Gastroesophageal sphincter (tissue), 4 donors: ENCODE results near the gene GDPD3. TPM values are rescaled to one million over a fixed set of nuclear protein-coding genes. Genes with fewer than 3 reads are reported as not detected.

ENCODE experiments used
- ATAC-seq: fragments of 150-250 bp; one replicate; pipeline ENCODE4 v1.9.1; 2016; ENCODE audit warnings: mild to moderate bottlenecking, moderate library complexity
- H3K27ac ChIP-seq, 4 donors: fragments of 200-600 bp; sonication (generic) in 3 of 4; 1 replicate in 3 of 4; 2 replicates in 1 of 4; pipeline ENCODE4 v1.5.1; 2016 to 2019
- H3K27me3 ChIP-seq: fragments of 200-600 bp; sonication (generic); one replicate; pipeline ENCODE4 v1.5.1; 2019
- H3K36me3 ChIP-seq, 2 donors: fragments of 200-600 bp; sonication (generic); one replicate each; pipeline ENCODE4 v1.5.1; 2019; ENCODE audit warnings: control low read depth in 1 of 2
- H3K4me1 ChIP-seq, 3 donors: fragments of 200-600 bp; sonication (generic); 1 replicate in 2 of 3; 2 replicates in 1 of 3; pipeline ENCODE4 v1.5.1; 2016 to 2019; ENCODE audit warnings: control low read depth in 2 of 3
- H3K4me3 ChIP-seq, 2 donors: fragments of 200-600 bp; sonication (generic); one replicate each; pipeline ENCODE4 v1.5.1; 2019; ENCODE audit warnings: mild to moderate bottlenecking in 1 of 2, moderate library complexity in 1 of 2
- H3K9me3 ChIP-seq, 3 donors: fragments of 200-600 bp; sonication (generic); one replicate each; pipeline ENCODE4 v1.5.1; 2017 to 2019; ENCODE audit warnings: control low read depth in 2 of 3
- CTCF ChIP-seq, 4 experiments: fragments of 200-600 bp in 2 of 4; fragments of 450-650 bp in 2 of 4; sonication (generic) in 1 of 4; IDR thresholded peaks; one replicate each; pipeline ENCODE4 v1.5.1; 2017 to 2019; ENCODE audit warnings: antibody characterized with exemption in 4 of 4, mild to moderate bottlenecking in 2 of 4, moderate library complexity in 2 of 4
- POLR2A ChIP-seq, 2 donors: fragments of 450-650 bp; IDR thresholded peaks; one replicate each; pipeline ENCODE4 v1.6.1; 2017; ENCODE audit warnings: antibody characterized with exemption in 2 of 2, mild to moderate bottlenecking in 2 of 2, moderate library complexity in 1 of 2
- WGBS, 2 donors: methylation state at CpG; one replicate each; pipeline ENCODE4 v1.1.5; 2018; ENCODE audit warnings: low coverage in 1 of 2; 5-methylcytosine and 5-hydroxymethylcytosine counted together
- total RNA-seq, 4 donors: library from RNA; depleted of rRNA; stranded (reverse); fragments of >200 nt; gene quantifications; one replicate each; pipeline ENCODE4 v1.1.0, GENCODE V29; 2016

Gene GDPD3
- total RNA-seq, 4 donors from 2014 or later, result 1.1 to 3.1 (median 1.9) TPM

DNA sequence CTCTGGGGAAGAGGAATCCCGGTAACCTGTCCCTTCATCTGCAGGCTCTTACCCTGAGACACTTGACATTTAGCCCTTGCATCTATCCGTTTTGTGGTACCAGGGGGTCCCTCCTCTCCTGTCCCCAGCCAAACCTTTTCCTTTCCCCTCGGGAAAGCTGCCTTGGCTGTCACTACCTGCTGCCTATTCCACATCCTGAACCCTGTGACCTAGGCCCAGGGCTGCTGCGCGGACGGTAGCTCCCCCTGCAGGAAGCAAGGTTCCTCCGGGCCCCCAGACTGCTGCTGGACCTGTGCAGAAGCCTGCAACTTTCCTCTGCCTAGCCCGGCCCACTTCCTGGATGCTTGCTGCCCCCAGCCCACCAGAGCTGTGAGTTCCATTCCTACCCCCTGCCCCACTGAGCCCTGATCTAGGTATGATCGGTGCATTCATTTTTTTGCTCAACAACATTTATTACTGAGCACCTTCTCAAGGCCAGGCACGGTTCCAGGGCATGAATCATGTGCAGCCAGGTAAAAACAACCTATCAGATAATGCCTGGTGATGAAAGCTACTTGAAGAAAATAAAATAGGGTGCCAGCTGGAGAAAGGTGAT is 58.3 kb downstream of the GDPD3 start:
- 31 to 33% methylated on average over 2 to 5 of the region's 10 CpGs for WGBS, 2 donors
- Histone ChIP-seq H3K27ac (no peak overlapping the region), H3K27me3 (no peaks in the 10 kb centered on the region), H3K36me3 (no peaks in the 10 kb centered on the region), H3K4me1 (peaks cover 0 to 28% (median 15%) of the 10 kb centered on the region in 3 donors), H3K4me3 (no peak overlapping the region), H3K9me3 (no peaks in the 10 kb centered on the region)
- no peak for ATAC-seq
- TF ChIP-seq CTCF (IDR thresholded peaks at IDR 0.05), result peak in 1 of 4 experiments; percentile 37
- TF ChIP-seq POLR2A (IDR thresholded peaks at IDR 0.05), result no peak

Other genes starting within 250 kb of the GDPD3 start
- 1 to 10 TPM in 3 of 4 donors, not detected in 1; 1.1 to 1.6 (median 1.1) TPM for gene SEZ6L2, start 214.0 kb downstream of the GDPD3 start, total RNA-seq
- under 1 TPM in 1 of 4 donors, not detected in 3; 0.42 TPM for gene ASPHD1, start 213.0 kb downstream of the GDPD3 start, total RNA-seq
- 10 to 100 TPM; 12.0 to 30.7 (median 20.1) TPM for gene KCTD13, start 187.3 kb downstream of the GDPD3 start, total RNA-seq
- gene TMEM219, start 151.5 kb downstream of the GDPD3 start, total RNA-seq, result 100 to 1,000 TPM in 2 of 4 donors, 10 to 100 TPM in 2; 89.1 to 131 (median 100) TPM
- gene TAOK2, start 139.7 kb downstream of the GDPD3 start, total RNA-seq, result 10 to 100 TPM; 38.4 to 62.1 (median 46.5) TPM
- 10 to 100 TPM; 25.6 to 31.4 (median 28.2) TPM for gene HIRIP3, start 117.9 kb downstream of the GDPD3 start, total RNA-seq
- gene INO80E, start 117.3 kb downstream of the GDPD3 start, total RNA-seq, result 10 to 100 TPM; 40.9 to 82.2 (median 74.4) TPM
- under 1 TPM in 3 of 4 donors, not detected in 1; 0.77 to 0.81 (median 0.78) TPM for gene DOC2A, start 102.5 kb downstream of the GDPD3 start, total RNA-seq
- gene C16orf92, start 90.3 kb downstream of the GDPD3 start, total RNA-seq, result not detected
- not detected for gene TLCD3B, start 82.3 kb downstream of the GDPD3 start, total RNA-seq
- gene ALDOA, start 47.8 kb downstream of the GDPD3 start, total RNA-seq, result 1,000 to 10,000 TPM; 1,018 to 1,914 (median 1,258) TPM
- 10 to 100 TPM; 41.2 to 58.5 (median 48.6) TPM for gene PPP4C, start 37.5 kb downstream of the GDPD3 start, total RNA-seq
- gene TBX6, start 21.6 kb downstream of the GDPD3 start, total RNA-seq, result under 1 TPM; 0.40 to 0.84 (median 0.45) TPM
- 100 to 1,000 TPM in 1 of 4 donors, 10 to 100 TPM in 3; 76.9 to 105 (median 80.2) TPM for gene YPEL3, start 17.3 kb downstream of the GDPD3 start, total RNA-seq
- 10 to 100 TPM; 39.2 to 61.4 (median 48.4) TPM for gene MAPK3, start 9.7 kb upstream of the GDPD3 start, total RNA-seq
- gene CORO1A, start 70.1 kb upstream of the GDPD3 start, total RNA-seq, result 10 to 100 TPM in 3 of 4 donors, 1 to 10 TPM in 1; 8.6 to 32.0 (median 13.1) TPM
- gene BOLA2B, start 80.1 kb upstream of the GDPD3 start, total RNA-seq, result 10 to 100 TPM; 72.7 to 98.8 (median 88.4) TPM
- gene SLX1A, start 80.3 kb upstream of the GDPD3 start, total RNA-seq, result 10 to 100 TPM in 2 of 4 donors, 1 to 10 TPM in 2; 7.8 to 21.2 (median 13.5) TPM
- gene SULT1A3, start 85.7 kb upstream of the GDPD3 start, total RNA-seq, result 10 to 100 TPM in 1 of 4 donors, 1 to 10 TPM in 2, not detected in 1; 5.1 to 10.4 (median 8.8) TPM
- 1 to 10 TPM in 2 of 4 donors, under 1 TPM in 2; 0.32 to 7.0 (median 2.5) TPM for gene NPIPB13, start 134.9 kb upstream of the GDPD3 start, total RNA-seq
- gene CD2BP2, start 241.8 kb upstream of the GDPD3 start, total RNA-seq, result 10 to 100 TPM; 43.1 to 68.1 (median 54.3) TPM